Coronary artery (tissue), 2 donors: ENCODE measurements around the gene PTGER2.

ENCODE experiments used
- DNase-seq: peaks from one replicate; pipeline ENCODE4 v3.0.0-alpha.2; 2017; ENCODE audit warnings: low spot score
- H3K27ac ChIP-seq, 2 donors: fragments of 200-600 bp; sonication (generic); one replicate each; pipeline ENCODE4 v1.5.1; 2016 to 2019
- H3K4me3 ChIP-seq: fragments of 200-600 bp; sonication (generic); 2 replicates; pipeline ENCODE4 v1.5.1; 2016; ENCODE audit warnings: mild to moderate bottlenecking, moderate library complexity
- TF ChIP-seq, protein P1 (sequence below): fragments of 200-600 bp; sonication (generic); IDR thresholded peaks from one replicate; pipeline ENCODE4 v1.5.1; 2019; ENCODE audit warnings: antibody characterized with exemption

The PTGER2 gene

GRCh38 chr14:52283099-52283498 lies 31.0 kb upstream of the PTGER2 start:
- H3K27ac ChIP-seq, result no peak overlapping the region
- no peak overlapping the region for H3K4me3 ChIP-seq
- DNase-seq, result no peak
- TF ChIP-seq, protein P1, sequence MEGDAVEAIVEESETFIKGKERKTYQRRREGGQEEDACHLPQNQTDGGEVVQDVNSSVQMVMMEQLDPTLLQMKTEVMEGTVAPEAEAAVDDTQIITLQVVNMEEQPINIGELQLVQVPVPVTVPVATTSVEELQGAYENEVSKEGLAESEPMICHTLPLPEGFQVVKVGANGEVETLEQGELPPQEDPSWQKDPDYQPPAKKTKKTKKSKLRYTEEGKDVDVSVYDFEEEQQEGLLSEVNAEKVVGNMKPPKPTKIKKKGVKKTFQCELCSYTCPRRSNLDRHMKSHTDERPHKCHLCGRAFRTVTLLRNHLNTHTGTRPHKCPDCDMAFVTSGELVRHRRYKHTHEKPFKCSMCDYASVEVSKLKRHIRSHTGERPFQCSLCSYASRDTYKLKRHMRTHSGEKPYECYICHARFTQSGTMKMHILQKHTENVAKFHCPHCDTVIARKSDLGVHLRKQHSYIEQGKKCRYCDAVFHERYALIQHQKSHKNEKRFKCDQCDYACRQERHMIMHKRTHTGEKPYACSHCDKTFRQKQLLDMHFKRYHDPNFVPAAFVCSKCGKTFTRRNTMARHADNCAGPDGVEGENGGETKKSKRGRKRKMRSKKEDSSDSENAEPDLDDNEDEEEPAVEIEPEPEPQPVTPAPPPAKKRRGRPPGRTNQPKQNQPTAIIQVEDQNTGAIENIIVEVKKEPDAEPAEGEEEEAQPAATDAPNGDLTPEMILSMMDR, result no peak

- Histone ChIP-seq H3K27ac (no peak overlapping the region), H3K4me3 (no peak overlapping the region)
- no peak for DNase-seq
- TF ChIP-seq, protein P1, result no peak
These were observed 27.2 kb upstream of the PTGER2 start for GRCh38 chr14:52286661-52287649.

DNA sequence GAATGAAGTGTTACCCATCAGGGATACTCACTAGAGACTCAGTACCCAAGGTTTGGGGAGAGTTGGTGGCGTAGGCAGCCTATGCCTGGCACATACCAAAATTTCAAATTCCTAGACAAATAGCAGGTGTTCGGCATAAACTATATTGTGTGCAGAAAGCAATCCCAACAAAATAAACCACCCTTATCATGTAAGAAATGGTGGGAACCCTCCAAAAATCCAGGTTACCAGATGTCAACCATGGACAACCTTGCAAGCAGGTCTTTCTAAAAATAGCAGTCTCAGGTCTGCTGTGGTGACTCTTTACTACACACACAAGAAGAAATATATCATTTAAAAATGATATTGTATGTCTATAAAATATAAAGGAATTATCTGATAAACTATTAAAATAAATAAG lies 17.7 kb upstream of the PTGER2 start:
- Histone ChIP-seq H3K4me3 (no peak overlapping the region), H3K27ac (no peak overlapping the region)
- DNase-seq, result no peak
- TF ChIP-seq, protein P1, result no peak

DNA sequence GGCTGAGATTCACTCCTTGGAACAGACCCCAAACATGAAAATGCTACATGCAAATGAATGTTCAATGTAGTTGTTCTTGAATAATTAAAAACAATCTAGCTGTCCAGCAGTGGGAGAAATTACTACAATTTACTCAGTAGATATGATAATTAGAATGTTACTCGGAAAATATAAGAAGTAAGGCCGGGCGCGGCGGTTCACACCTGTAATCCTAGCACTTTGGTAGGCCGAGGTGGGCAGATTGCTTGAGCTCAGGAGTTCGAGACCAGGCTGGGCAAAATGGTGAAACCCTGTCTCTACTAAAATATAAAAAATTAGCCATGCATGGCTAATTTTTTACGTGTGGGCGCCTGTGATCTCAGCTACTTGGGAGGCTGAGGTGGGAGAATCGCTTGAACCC lies 15.3 kb upstream of the PTGER2 start:
- TF ChIP-seq, protein P1, result no peak
- Histone ChIP-seq H3K27ac (no peak overlapping the region), H3K4me3 (no peak overlapping the region)
- no peak for DNase-seq

DNA sequence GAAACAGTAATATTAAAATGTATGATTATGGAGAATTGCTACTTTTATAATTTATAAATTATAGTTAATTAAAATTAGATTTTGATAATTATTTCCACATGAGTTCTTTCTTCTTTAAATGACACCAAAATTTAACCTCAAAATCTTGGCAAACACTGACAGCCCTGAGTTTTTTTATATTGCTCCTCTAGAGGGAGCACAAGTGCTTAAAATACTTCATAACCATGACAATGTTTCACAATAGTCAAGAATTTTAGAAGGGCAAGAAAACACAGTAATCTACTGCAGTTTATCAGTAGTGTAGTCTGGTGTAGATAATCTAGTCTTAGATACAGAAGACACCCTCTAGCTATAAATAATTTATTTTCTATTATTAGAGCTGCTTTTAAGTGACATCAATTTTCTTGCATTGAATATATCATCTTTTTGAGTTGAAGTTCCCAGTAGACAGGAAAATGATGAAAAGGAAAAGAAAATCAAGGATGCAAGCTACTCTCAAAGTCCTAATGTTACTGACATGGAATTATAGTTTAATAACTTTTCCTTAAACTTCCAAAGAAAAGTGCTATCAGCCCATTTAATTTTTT lies 14.3 kb upstream of the PTGER2 start:
- no peak overlapping the region for H3K4me3 ChIP-seq
- TF ChIP-seq, protein P1, result peak; percentile 45
- H3K27ac ChIP-seq, result no peak overlapping the region
- DNase-seq, result no peak

DNA sequence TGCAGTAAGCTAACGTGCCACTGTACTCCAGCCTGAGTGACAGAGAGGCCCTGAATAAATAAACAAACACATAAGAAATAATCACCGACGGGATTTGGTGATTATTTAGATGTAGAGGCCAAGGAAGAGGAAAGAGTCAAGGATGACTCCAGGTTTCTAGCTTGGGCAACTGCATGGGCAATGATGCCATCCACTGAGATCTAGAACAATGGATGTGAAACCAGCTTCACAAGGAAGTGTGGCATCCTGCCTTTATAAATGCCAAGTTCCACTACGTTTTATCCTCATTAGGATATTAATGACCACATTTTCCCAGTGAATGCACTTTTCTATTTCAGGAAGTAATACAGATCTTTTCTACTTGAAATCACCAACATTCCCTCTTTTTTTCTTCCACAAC lies 10.9 kb upstream of the PTGER2 start:
- TF ChIP-seq, protein P1, result no peak
- DNase-seq, result no peak
- Histone ChIP-seq H3K4me3 (no peak overlapping the region), H3K27ac (no peak overlapping the region)
